HG02981 (cell line): ENCODE measurements around the gene CNOT6.
"Not testable (repeated sequence)": the region's sequence is repeated elsewhere in the genome, so short reads cannot be mapped to it uniquely, and the experiment has no call there.

Source experiments
- ATAC-seq: cut with Tn5 transposase; IDR thresholded peaks from one replicate; pipeline ENCODE4 v1.9.1; 2021; ENCODE audit warnings: mild to moderate bottlenecking, moderate library complexity; ENCODE audit not compliant: unreplicated experiment

The CNOT6 gene

GRCh38 chr5:180515974-180516373 is 21.8 kb downstream of the CNOT6 start:
- not testable (repeated sequence) for ATAC-seq

- no peak for ATAC-seq
Observed at GRCh38 chr5:180516440-180516839, 22.3 kb downstream of the CNOT6 start.

- no peak for ATAC-seq
Observed at GRCh38 chr5:180519098-180519497, 24.9 kb downstream of the CNOT6 start.

- no peak for ATAC-seq
Observed at GRCh38 chr5:180521101-180521500, 26.9 kb downstream of the CNOT6 start.

DNA sequence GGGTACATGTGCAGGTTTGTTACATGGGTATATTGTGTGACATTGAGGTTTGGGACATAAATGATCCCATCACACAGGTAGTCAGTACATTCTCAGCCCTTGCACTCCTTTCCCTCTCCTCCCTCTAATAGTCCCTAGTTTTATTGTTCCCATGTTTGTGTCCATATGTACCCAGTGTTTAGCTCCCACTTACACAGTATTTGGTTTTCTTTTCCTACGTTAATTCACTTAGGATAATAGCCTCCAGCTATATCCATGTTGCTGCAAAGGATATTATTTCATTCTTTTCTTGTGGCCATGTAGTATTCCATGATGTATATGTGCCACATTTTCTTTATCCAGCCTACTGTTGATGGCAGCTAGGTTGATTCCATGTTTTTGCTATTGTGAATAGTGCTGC is 27.4 kb downstream of the CNOT6 start:
- ATAC-seq: no peak

GRCh38 chr5:180522330-180522729 is 28.2 kb downstream of the CNOT6 start:
- ATAC-seq: no peak

DNA sequence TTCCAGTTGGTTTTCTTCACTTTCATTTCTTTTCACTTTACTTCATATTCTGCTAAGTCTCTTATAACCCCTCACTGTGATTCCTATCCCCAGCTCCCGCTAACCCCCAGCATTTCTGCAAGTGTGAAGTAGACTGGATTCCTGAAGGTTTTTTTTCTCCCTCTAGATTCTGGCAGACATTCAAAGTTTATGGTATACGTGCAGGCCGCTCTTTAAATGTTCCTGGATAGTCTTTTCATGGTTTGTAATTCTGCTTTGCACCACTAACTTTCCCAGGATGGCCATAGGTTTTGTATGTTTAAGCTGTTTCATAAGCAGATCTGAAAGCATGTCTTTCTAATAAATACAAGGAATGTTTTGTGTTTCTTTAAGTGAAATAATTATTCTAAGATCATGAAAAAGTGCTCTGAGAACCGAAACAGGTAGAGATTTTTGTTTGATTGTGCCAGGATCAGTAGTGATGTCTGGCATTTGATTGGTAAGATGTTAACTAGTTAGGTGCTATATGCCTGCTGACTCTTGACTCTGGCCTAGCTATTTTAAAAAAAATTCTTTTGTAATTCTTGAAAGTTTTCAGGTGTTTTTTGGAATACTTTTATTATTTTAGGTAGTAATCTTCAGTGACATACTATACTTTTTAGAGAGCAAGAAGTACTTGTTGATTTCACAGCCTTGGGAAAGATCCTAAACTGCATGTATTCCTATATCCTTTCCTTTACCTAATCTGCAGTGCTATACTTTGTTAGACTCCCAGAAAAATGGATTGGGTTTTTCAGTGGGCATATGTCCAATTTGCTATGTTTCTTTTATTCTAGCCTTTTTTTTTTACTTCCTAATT is 29.7 kb downstream of the CNOT6 start:
- ATAC-seq: no peak

GRCh38 chr5:180525399-180525798 is 31.2 kb downstream of the CNOT6 start:
- no peak for ATAC-seq

GRCh38 chr5:180526269-180526668 is 32.1 kb downstream of the CNOT6 start:
- ATAC-seq: no peak

- ATAC-seq: no peak
Observed at GRCh38 chr5:180527659-180528058, 33.5 kb downstream of the CNOT6 start.

DNA sequence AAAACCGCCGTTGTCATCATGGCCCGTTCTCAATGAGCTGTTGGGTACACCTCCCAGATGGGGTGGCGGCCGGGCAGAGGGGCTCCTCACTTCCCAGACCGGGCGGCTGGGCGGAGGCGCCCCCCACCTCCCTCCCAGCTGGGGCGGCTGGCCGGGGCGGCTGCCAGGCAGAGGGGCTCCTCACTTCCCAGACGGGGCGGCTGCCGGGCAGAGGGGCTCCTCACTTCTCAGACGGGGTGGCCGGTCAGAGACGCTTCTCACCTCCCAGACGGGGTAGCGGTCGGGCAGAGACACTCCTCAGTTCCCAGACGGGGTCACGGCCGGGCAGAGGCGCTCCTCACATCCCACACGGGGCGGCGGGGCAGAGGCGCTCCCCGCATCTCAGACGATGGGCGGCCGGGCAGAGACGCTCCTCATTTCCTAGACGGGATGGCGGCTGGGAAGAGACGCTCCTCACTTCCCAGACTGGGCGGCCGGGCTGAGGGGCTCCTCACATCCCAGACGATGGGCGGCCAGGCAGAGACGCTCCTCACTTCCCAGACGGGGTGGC is 36.9 kb downstream of the CNOT6 start:
- not testable (repeated sequence) for ATAC-seq

DNA sequence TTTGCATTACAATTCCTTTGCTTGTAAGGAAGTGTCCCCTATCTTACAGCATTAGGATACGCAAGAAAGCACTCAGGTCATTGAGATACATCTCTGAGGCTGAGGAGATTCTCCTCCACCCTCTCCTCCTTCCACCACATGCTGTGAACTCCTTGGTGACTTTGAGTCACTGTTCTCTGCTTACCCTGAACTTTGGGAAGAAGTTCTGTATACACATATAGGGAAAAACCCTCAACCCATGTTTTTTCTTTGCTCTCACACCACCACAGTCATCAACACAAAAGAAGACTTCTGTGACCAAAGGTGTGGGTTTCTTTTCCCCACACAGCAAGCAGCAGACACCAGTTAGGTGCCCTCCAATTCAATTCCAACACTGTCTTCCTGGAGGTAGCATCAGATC is 38.1 kb downstream of the CNOT6 start:
- ATAC-seq: no peak

- ATAC-seq: no peak
Observed at GRCh38 chr5:180533845-180534244, 39.7 kb downstream of the CNOT6 start.

DNA sequence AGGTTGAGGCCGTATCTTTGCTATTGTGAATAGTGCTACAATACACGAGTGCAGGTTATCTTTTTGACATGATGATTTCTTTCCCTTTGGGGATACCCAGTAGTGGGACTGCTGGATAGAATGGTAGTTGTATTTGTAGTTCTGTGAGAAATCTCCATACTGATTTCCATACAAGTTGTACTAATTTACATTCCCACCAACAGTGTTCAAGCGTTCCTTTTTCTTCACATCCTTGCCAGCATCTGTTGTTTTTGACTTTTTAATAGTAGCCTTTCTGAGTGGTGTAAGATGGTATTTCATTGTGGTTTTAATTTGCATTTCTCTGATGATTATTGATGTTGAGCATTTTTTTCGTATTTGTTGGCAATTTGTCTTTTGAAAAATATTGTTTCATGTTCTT is 41.4 kb downstream of the CNOT6 start:
- ATAC-seq: no peak

GRCh38 chr5:180540050-180540694 is 46.0 kb downstream of the CNOT6 start:
- ATAC-seq: peak; percentile 95

DNA sequence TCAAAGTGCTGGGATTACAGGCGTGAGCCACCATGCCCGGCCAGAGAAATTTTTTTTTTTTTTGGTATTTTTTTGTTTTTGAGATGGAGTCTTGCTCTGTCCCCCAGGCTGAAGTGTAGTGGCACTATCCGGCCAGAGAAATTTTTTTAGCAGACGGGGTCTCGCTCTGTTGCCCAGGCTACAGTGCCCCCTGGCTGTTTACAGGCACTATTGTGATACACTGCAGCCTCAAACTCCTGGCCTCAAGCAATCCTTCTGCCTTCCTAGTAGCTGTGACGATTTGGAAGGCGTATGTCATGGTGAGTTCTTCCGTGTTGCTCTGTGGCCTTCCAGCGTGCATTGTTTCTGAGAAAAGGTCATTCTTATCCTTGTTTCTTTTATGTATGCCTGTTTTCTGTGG is 47.5 kb downstream of the CNOT6 start:
- ATAC-seq: no peak

DNA sequence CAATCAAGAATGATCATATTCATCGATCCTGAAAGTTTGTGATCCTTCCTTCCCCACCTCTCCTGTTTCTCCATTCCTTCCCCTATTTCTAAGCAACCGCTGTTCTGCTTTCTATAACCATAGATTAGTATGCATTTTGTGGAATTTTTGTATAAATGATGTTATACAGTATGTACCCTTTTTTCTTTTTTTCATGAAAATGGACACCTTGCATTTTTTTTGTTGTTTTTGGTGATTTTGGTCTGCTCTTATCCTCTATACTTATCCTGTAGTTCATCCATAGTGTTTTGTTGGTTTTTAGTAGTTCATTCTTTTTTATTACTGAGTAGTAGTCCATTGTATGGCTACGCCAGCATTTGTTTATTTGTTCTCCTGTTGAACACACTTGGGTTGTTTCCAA is 51.1 kb downstream of the CNOT6 start:
- ATAC-seq: no peak

DNA sequence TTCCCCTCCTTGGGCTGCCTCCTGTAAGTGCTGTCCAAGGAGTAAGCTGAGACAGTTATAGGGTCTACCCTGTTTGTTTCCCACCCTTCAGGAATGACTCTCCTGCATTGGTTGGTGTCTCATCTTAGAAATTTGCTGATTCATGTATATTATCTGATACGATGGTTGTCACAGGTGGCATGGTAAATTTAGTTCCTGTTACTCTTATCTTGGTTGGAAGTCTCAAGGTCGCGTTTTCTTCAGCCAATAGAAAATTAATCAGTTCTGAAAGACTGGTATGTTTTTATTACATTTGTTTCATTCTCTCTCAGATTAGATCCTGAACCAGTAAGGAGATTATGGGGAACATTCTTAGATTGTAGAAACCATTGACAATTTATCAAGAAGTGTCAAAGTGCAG is 54.4 kb downstream of the CNOT6 start:
- no peak for ATAC-seq

DNA sequence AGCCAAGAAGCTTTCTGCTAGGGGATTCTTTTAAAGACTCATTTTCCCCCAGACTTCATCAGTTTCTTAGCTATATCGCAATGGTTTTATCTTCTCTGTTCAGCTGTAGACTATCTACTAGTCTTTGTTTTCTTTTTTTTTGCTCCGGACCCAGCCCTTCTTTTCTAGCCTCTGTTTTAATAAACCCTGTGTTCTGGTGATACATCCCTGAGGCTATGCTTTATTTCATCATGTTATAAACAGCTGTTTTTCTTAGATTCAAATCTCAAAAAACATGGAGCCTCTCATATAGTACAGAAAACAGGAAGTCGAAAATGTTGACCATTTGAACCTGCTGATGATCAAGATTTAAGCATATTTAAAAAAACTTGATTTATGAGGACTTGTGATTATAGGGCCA is 59.4 kb downstream of the CNOT6 start:
- no peak for ATAC-seq

DNA sequence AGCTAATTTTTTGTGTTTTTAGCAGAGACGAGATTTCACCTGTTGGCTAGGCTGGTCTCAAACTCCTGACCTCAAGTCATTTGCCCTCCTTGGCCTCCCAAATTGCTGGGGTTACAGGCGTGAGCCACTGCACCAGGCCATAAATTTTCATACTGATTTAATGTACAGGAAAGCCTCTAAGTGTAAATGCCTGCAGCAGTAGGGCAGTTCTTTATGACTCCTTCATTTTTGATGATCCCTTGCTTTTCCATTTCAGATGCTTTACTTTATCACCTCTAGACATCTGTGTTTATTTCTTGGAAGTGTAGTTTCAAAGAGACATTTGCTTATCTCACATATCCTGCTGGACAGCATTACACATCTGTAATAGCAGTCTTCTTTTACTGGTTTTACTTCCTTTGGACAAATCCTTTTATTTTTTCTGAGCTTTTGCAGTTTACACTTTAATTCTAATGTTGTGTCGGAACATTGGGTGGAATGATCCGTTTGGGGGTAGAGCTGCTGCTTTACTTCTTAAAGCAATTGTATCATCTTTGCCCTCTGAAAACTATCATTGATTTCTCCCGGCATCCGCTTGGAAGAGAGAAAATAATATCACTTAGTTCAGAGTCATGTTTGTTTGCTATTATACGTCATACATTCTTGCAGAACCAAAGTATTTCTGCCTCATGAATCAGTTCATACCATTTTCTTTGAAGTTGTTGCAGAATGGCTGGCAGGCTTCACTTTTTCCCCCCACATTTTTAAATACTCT is 61.2 kb downstream of the CNOT6 start:
- ATAC-seq: no peak

- ATAC-seq: no peak
Observed at GRCh38 chr5:180557217-180557809, 63.1 kb downstream of the CNOT6 start.
